VCaP (cell line): Measurements from ENCODE around the gene MITF.

ENCODE experiments used
- H3K27ac ChIP-seq: fragments of 450-650 bp; 2 replicates; pipeline ENCODE4 v1.5.1; 2017
- CTCF ChIP-seq: fragments of 450-650 bp; conservative IDR thresholded peaks from 2 replicates; pipeline ENCODE4 v1.5.1; 2017; ENCODE audit warnings: mild to moderate bottlenecking, moderate library complexity

MITF gene

DNA sequence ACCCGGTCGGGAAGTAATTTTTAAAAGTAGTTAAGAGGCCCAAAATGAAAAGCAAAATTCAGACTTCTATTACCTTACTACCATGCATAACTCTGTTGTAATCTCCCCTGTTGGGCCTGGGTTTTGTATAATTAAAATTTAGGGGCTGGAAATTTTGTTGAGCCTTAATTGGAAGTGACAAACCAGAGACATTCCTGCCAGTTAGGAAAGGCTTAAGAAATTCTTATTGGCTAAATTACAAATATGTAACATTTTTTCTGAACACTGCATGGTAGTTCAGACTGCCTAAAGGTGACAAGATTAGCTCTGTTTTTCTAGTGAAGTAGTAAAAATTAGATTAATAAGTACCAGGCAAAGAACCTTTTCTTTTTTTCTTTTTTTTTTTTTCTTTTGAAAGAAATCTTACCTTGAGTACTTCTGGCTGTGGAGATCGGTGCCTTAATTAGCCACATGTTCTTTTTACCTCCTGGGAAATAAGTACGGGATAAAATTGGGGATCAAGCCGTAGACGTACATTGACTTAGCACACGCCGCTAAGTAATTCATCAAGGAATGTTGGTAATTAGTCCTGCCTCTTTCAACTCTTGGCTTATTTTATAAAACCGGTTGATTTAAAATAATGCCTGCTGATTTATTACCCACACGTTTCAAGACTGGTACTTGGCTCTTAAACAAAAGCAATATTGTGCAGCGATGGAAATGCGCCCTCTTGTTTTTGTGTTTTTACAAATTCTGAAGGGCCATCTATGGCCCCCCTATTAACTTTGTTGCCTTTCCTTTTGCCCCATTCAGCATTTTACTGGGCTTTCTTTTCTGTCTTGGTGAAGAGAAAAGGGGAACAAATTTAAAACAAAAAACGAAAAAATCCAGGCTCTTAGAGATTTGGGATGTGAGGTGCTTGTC lies 149.0 kb downstream of the MITF start:
- TF ChIP-seq CTCF: no peak

DNA sequence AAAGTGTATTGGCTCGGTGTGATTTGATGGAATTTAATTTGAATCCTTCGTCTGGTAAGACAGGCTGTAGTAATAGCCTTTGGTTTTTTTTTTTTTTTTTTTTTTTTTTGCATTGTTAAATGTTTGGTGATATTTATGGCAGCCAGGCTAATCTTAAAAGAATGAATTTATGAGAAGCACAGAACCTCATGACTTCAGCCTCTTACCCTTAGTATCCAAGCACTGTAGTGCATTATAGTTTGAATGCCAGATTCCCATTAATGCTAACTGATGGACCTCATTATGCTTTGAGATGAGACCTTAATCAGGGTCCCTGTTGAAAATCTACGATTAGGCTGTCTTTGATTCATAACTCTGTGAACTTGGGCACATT lies 149.7 kb downstream of the MITF start:
- H3K27ac ChIP-seq: no peak overlapping the region
- no peak for TF ChIP-seq CTCF

More for the DNA sequence above, 149.0 kb downstream of the MITF start:
- no peak overlapping the region for H3K27ac ChIP-seq

DNA sequence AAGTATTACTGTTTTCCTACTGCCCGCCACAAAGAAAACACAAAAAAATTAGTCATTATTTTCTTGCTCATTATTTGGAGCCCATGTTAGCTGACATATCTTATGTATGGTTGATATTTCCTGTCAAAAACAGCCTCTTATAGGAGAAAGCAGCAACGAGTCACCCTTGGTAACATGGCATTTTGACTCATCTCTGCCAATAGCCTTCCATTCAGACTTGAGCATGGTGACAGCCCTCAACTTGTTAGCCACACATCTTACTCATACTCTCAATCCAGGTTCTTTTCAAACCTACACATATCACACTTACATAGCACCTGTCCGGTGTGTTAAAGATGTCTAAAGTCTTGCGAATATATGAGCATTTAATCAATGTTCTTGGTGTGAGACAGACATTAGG lies 150.8 kb downstream of the MITF start:
- TF ChIP-seq CTCF: no peak

GRCh38 chr3:69890691-69891090 lies 151.4 kb downstream of the MITF start:
- TF ChIP-seq CTCF: no peak
- no peak overlapping the region for H3K27ac ChIP-seq

More for the DNA sequence above, 150.8 kb downstream of the MITF start:
- no peak overlapping the region for H3K27ac ChIP-seq

GRCh38 chr3:69892706-69893105 lies 153.4 kb downstream of the MITF start:
- no peak overlapping the region for H3K27ac ChIP-seq
- TF ChIP-seq CTCF: no peak

- TF ChIP-seq CTCF: no peak
Measured at GRCh38 chr3:69893274-69893673, 154.0 kb downstream of the MITF start.

GRCh38 chr3:69896095-69896494 lies 156.8 kb downstream of the MITF start:
- TF ChIP-seq CTCF: no peak
- H3K27ac ChIP-seq: no peak overlapping the region

More at GRCh38 chr3:69893274-69893673, 154.0 kb downstream of the MITF start:
- no peak overlapping the region for H3K27ac ChIP-seq
